HepG2 (cell line): Measurements from ENCODE around the gene S100A8. TPM values are rescaled to one million over a fixed set of nuclear protein-coding genes. Genes with fewer than 3 reads are reported as not detected.
A peak's percentile ranks its signal among the peaks of the same experiment; 100 is the strongest.

Experiments
- ATAC-seq: fragments of 200-7000 bp; cut with Tn5 transposase; 3 replicates; pipeline ENCODE4 v1.9.1; 2020; ENCODE audit warnings: mild to moderate bottlenecking, moderate library complexity
- BruUV-seq: library from RNA; stranded (reverse); fragments of 400-500 nt; replicated peaks from 2 replicates; lab custom pipeline; 2021; lab: Mats Ljungman, UMichigan
- CTCF ChIA-PET: fragments of 300-600 bp; formaldehyde crosslinking; extraction: SDS; loops from one replicate; lab custom pipeline; 2021; ENCODE audit warnings: low total read pairs, inconsistent platforms, low intra/inter-chr PET ratio; lab: Yijun Ruan, JAX
- POLR2A ChIA-PET: fragments of 350-600 bp; sonication (Branson Sonifier 250); formaldehyde crosslinking; loops from one replicate; lab custom pipeline; 2020; ENCODE audit warnings: antibody characterized with exemption, inconsistent platforms; lab: Yijun Ruan, JAX
- DNase-seq: peaks from one replicate; pipeline ENCODE4 v3.0.0-alpha.2; 2015; ENCODE audit warnings: low spot score
- FAIRE-seq: peaks from 3 replicates; lab custom pipeline; 2011; peaks lifted over from hg19 to GRCh38; lab: Jason Lieb, UNC
- H2AFZ ChIP-seq: one replicate; pipeline ENCODE4 v1.6.1; 2011; ENCODE audit warnings: low read length, inconsistent platforms
- H3K27ac ChIP-seq: fragments of 300-600 bp; 3 replicates; pipeline ENCODE4 v1.8.0; 2011; ENCODE audit warnings: mixed run types, mild to moderate bottlenecking, mixed read lengths, low read length, inconsistent platforms; ENCODE audit not compliant: insufficient read depth; ENCODE audit errors: extremely low read length
- H3K27me3 ChIP-seq, 2 experiments: fragments of 200-600 bp in 1 of 2; 2 replicates in 1 of 2; 3 replicates in 1 of 2; pipeline versions ENCODE4 v1.6.0 to v1.8.0; 2011; ENCODE audit warnings: low read length in 2 of 2, mild to moderate bottlenecking in 2 of 2, moderate library complexity in 2 of 2, inconsistent platforms in 1 of 2; ENCODE audit not compliant: insufficient read depth in 2 of 2, control insufficient read depth in 1 of 2
- H3K36me3 ChIP-seq, 2 experiments: fragments of 200-600 bp in 1 of 2; replicated peaks in 1 of 2; 2 replicates in 1 of 2; 3 replicates in 1 of 2; pipeline versions ENCODE4 v1.5.1 to v1.8.0; 2011; ENCODE audit warnings: low read length in 2 of 2, inconsistent platforms in 1 of 2; ENCODE audit not compliant: insufficient read depth in 2 of 2, control insufficient read depth in 1 of 2
- H3K4me1 ChIP-seq: 2 replicates; pipeline ENCODE4 v1.5.1; 2012; ENCODE audit warnings: low read length, inconsistent platforms; ENCODE audit not compliant: insufficient read depth
- H3K4me2 ChIP-seq: 2 replicates; pipeline ENCODE4 v1.6.0; 2011; ENCODE audit warnings: low read depth, low read length, inconsistent platforms
- H3K4me3 ChIP-seq, 3 experiments: fragments of 200-600 bp in 1 of 3; sonication (generic), shearing (Covaris generic) in 1 of 3; replicated peaks in 1 of 3; 2 replicates each; pipeline ENCODE4 v1.5.1; 2011 to 2016; ENCODE audit warnings: low read length in 3 of 3, inconsistent platforms in 2 of 3, low read depth in 2 of 3, mild to moderate bottlenecking in 2 of 3, control low read depth in 1 of 3, mixed read lengths in 1 of 3; ENCODE audit not compliant: insufficient read depth in 1 of 3
- H3K79me2 ChIP-seq: one replicate; pipeline ENCODE4 v1.6.1; 2011; ENCODE audit warnings: low read length, inconsistent platforms; ENCODE audit not compliant: insufficient read depth
- H3K9ac ChIP-seq: 2 replicates; pipeline ENCODE4 v1.6.0; 2011; ENCODE audit warnings: mild to moderate bottlenecking, low read depth, low read length, inconsistent platforms; ENCODE audit not compliant: insufficient read depth
- H3K9me3 ChIP-seq: 2 replicates; pipeline ENCODE4 v1.5.1; 2012; ENCODE audit warnings: mild to moderate bottlenecking, low read length
- H4K20me1 ChIP-seq: 2 replicates; pipeline ENCODE4 v1.6.0; 2011; ENCODE audit warnings: inconsistent platforms, mild to moderate bottlenecking, low read length, moderate library complexity; ENCODE audit not compliant: insufficient read depth
- CREB1 ChIP-seq, 2 experiments: fragments of 450-650 bp in 1 of 2; IDR thresholded peaks; 2 replicates each; pipeline ENCODE4 v1.6.1; 2016 to 2017; ENCODE audit warnings: control low read depth in 1 of 2, mild to moderate bottlenecking in 1 of 2, missing compliant biosample characterization in 1 of 2, missing genetic modification characterization in 1 of 2
- KLF13 ChIP-seq: sonication (generic); formaldehyde crosslinking; IDR thresholded peaks from 2 replicates; pipeline ENCODE4 v1.4.0; 2020; ENCODE audit warnings: mild to moderate bottlenecking, missing genetic modification reagents
- KMT2B ChIP-seq: IDR thresholded peaks from 2 replicates; pipeline ENCODE4 v1.6.1; 2016; ENCODE audit warnings: missing genetic modification reagents, missing compliant biosample characterization
- NFKBIZ ChIP-seq: IDR thresholded peaks from 2 replicates; pipeline ENCODE4 v1.6.1; 2018; ENCODE audit warnings: missing genetic modification reagents, missing compliant biosample characterization
- NR2C2 ChIP-seq: sonication (generic); formaldehyde crosslinking; IDR thresholded peaks from 2 replicates; pipeline ENCODE4 v1.4.0; 2020; ENCODE audit warnings: missing genetic modification reagents, mild to moderate bottlenecking, moderate library complexity, borderline replicate concordance
- SAP130 ChIP-seq: IDR thresholded peaks from 2 replicates; pipeline ENCODE4 v1.6.1; 2016; ENCODE audit warnings: low read depth
- ZNF431 ChIP-seq: sonication (generic); formaldehyde crosslinking; IDR thresholded peaks from 2 replicates; pipeline ENCODE4 v1.9.0; 2022; ENCODE audit warnings: missing genetic modification reagents, low read depth, mild to moderate bottlenecking, borderline replicate concordance
- WGBS: methylation state at CpG from one replicate; pipeline ENCODE4 v1.1.6; 2017; ENCODE audit warnings: low lambda C conversion rate; 5-methylcytosine and 5-hydroxymethylcytosine counted together
- in situ Hi-C: cut with HindIII; loops from 2 replicates; pipeline ENCODE4 v1.10.0; 2017; ENCODE audit warnings: low pct_unique_long_range_greater_than_20kb; ENCODE audit not compliant: extremely low pct_ligation_motif_present
- intact Hi-C: fragments of 100-400 bp; cut with micrococcal nuclease; formaldehyde crosslinking; loops from one replicate; pipeline ENCODE4 v1.10.0; 2022; ENCODE audit not compliant: unreplicated experiment
- polyA plus RNA-seq, 8 experiments: library from polyadenylated mRNA; depleted of rRNA in 3 of 8; stranded (reverse) in 7 of 8; unstranded in 1 of 8; fragments of >200 nt; fragmentation: Illumina TruSeq in 4 of 8; extraction: Trizol in 4 of 8; gene quantifications; 2 replicates each; pipeline versions ENCODE4 v1.2.1 to v1.2.3, GENCODE V29; 2011 to 2016; ENCODE audit warnings: low read depth in 4 of 8, missing spikeins in 1 of 8, mixed read lengths in 1 of 8; ENCODE audit not compliant: insufficient read depth in 1 of 8
- total RNA-seq, 5 experiments: library from RNA; depleted of rRNA; stranded (reverse); fragments of >200 nt; fragmentation: Illumina TruSeq; extraction: Trizol; gene quantifications; 2 replicates each; pipeline ENCODE4 v1.2.3, GENCODE V29; 2016; ENCODE audit warnings: low read depth in 1 of 5
- TF ChIP-seq, protein P1 (sequence below): sonication (generic); formaldehyde crosslinking; IDR thresholded peaks from 2 replicates; pipeline ENCODE4 v1.5.0; 2020; ENCODE audit warnings: missing genetic modification reagents

The S100A8 gene
- total and polyA plus RNA-seq, 2 of the 13 experiments (the other 11 are each of a cell fraction or from before 2014, with no cell fraction given): not detected

DNA sequence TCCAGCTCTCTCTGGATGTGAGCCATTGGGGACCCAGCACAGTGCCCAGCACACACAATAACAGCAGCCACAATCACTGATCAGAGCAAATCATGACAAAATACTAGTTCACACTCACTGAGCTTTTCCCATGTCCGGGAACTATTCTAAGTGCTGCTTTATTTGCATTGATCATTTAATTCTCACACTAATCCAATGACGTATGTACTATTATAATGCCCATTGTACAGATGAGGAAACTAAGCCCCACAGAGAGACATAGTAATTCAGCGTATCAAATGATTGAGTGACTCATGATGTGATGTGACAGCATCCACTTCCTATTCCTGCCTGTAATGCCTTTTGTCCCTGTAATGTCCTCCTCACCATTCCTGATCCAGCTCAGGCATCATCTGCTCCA is 1.9 kb upstream of the S100A8 start:
- peaks cover 0 to 24% of the 10 kb centered on the region in 2 experiments; a peak in 4 of 5 replicates for H3K27me3 ChIP-seq
- CTCF ChIA-PET: no interaction called here
- in situ Hi-C loops: no loop called here
- H3K4me3 ChIP-seq: no peak overlapping the region
- DNase-seq (no peak), ATAC-seq (no peak), FAIRE-seq (no peak)
- POLR2A ChIA-PET: no interaction called here
- no peaks in the 10 kb centered on the region for H3K4me1 ChIP-seq
- no peaks in the 10 kb centered on the region for H3K79me2 ChIP-seq
- no peaks in the 10 kb centered on the region for H4K20me1 ChIP-seq
- WGBS: 21% methylated on average over 3 of the region's 3 CpGs
- no peak overlapping the region for H2AFZ ChIP-seq
- no peak overlapping the region for H3K9ac ChIP-seq
- no peak overlapping the region for H3K4me2 ChIP-seq
- BruUV-seq: no TSS peak
- no peak overlapping the region for H3K27ac ChIP-seq
- no peaks in the 10 kb centered on the region for H3K36me3 ChIP-seq
- H3K9me3 ChIP-seq: no peaks in the 10 kb centered on the region
- TF ChIP-seq NR2C2 (CRISPR knock-in tag) (no peak), CREB1 (IDR thresholded peaks at IDR 0.05) (peak; percentile 66), CREB1 (CRISPR knock-in tag; IDR thresholded peaks at IDR 0.05) (no peak), SAP130 (no peak), NFKBIZ (CRISPR knock-in tag) (no peak), KMT2B (no peak)
- TF ChIP-seq, all 625 proteins: peak for 1
- intact Hi-C loops: loop anchor here (10.0 kb wide), 2 partner anchors 58 to 998 kb away; no protein-coding TSS in a partner anchor

- no peaks in the 10 kb centered on the region for H3K9me3 ChIP-seq
- no peak for DNase-seq
- no peak for FAIRE-seq
- intact Hi-C loops: loop anchor here (10.0 kb wide), 2 partner anchors 57 to 997 kb away; no protein-coding TSS in a partner anchor
- CTCF ChIA-PET: no interaction called here
- no peaks in the 10 kb centered on the region for H3K36me3 ChIP-seq
- no peak overlapping the region for H3K27ac ChIP-seq
- ATAC-seq: no peak
- no peak overlapping the region for H3K4me3 ChIP-seq
- POLR2A ChIA-PET: no interaction called here
- no peak overlapping the region for H3K9ac ChIP-seq
- H4K20me1 ChIP-seq: no peaks in the 10 kb centered on the region
- WGBS: 1% methylated on average over 2 of the region's 3 CpGs
- no peaks in the 10 kb centered on the region for H3K79me2 ChIP-seq
- H3K4me2 ChIP-seq: no peak overlapping the region
- no peaks in the 10 kb centered on the region for H3K4me1 ChIP-seq
- H2AFZ ChIP-seq: no peak overlapping the region
- TF ChIP-seq KLF13 (CRISPR knock-in tag) (no peak), ZNF431 (CRISPR knock-in tag) (no peak)
- TF ChIP-seq, protein P1, sequence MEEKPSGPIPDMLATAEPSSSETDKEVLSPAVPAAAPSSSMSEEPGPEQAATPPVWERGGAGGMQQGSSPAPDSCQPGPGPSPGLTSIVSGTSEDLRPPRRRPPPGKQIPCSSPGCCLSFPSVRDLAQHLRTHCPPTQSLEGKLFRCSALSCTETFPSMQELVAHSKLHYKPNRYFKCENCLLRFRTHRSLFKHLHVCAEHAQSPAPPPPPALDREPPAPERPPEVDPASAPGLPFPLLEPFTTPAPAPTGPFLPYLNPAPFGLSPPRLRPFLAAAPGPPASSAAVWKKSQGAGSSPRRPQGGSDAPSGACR (CRISPR knock-in tag): no peak
- TF ChIP-seq, all 625 proteins: peak for 0
- BruUV-seq: no TSS peak
- peaks cover 0 to 18% of the 10 kb centered on the region in 2 experiments; a peak in 4 of 5 replicates for H3K27me3 ChIP-seq
- in situ Hi-C loops: no loop called here
These were observed 1.4 kb upstream of the S100A8 start for GRCh38 chr1:153392258-153392657.
